Panc1 (cell line): ENCODE measurements around the gene KCNQ1. TPM values are rescaled to one million over a fixed set of nuclear protein-coding genes. Genes with fewer than 3 reads are reported as not detected.

Experiments
- ATAC-seq: fragments of 200-7000 bp; cut with Tn5 transposase; 2 replicates; pipeline ENCODE4 v1.9.1; 2020; ENCODE audit warnings: mild to moderate bottlenecking, moderate library complexity
- BruUV-seq: library from RNA; stranded (reverse); fragments of 400-500 nt; replicated peaks from 2 replicates; lab custom pipeline; 2021; lab: Mats Ljungman, UMichigan
- CTCF ChIA-PET: fragments of 300-600 bp; sonication (Branson Sonifier 250); formaldehyde crosslinking; loops from one replicate; lab custom pipeline; 2022; ENCODE audit warnings: antibody characterized with exemption; lab: Charles Lee
- POLR2A ChIA-PET: fragments of 300-600 bp; sonication (Branson Sonifier 250); formaldehyde crosslinking; loops from one replicate; lab custom pipeline; 2022; ENCODE audit warnings: antibody characterized with exemption; lab: Charles Lee
- DNase-seq: peaks from one replicate; pipeline ENCODE4 v3.0.0-alpha.2; 2010; ENCODE audit warnings: low read depth, low spot score
- H3K27ac ChIP-seq: 2 replicates; pipeline ENCODE4 v1.5.1; 2011; ENCODE audit warnings: mild to moderate bottlenecking, low read length, inconsistent platforms
- H3K27me3 ChIP-seq: fragments of 200-500 bp; sonication (Bioruptor generic); 2 replicates; pipeline ENCODE4 v1.6.0; 2014; ENCODE audit warnings: low read length, inconsistent platforms; ENCODE audit not compliant: control insufficient read depth, insufficient read depth
- H3K36me3 ChIP-seq: fragments of 200-500 bp; sonication (Bioruptor generic); 2 replicates; pipeline ENCODE4 v1.5.1; 2014; ENCODE audit warnings: inconsistent platforms, mild to moderate bottlenecking, low read length, moderate library complexity; ENCODE audit not compliant: control insufficient read depth, insufficient read depth
- H3K4me1 ChIP-seq: 2 replicates; pipeline ENCODE4 v1.5.1; 2011; ENCODE audit warnings: inconsistent platforms, mild to moderate bottlenecking, low read length, moderate library complexity; ENCODE audit not compliant: control insufficient read depth, insufficient read depth
- H3K4me3 ChIP-seq, 2 experiments: 2 replicates each; pipeline ENCODE4 v1.5.1; 2011 to 2012; ENCODE audit warnings: low read depth in 2 of 2, low read length in 2 of 2, mild to moderate bottlenecking in 2 of 2, inconsistent platforms in 1 of 2, moderate library complexity in 1 of 2
- H3K9me3 ChIP-seq: fragments of 200-500 bp; sonication (Bioruptor generic); 2 replicates; pipeline ENCODE4 v1.5.1; 2014; ENCODE audit warnings: low read depth, mild to moderate bottlenecking, inconsistent platforms, low read length, moderate library complexity; ENCODE audit not compliant: control insufficient read depth, insufficient read depth
- CTCF ChIP-seq: fragments of 450-650 bp; IDR thresholded peaks from 2 replicates; pipeline ENCODE4 v1.5.1; 2017; ENCODE audit warnings: mild to moderate bottlenecking
- REST ChIP-seq, 2 experiments: IDR thresholded peaks; 2 replicates each; pipeline ENCODE4 v1.6.1; 2011 to 2012; ENCODE audit warnings: low read depth in 2 of 2, control low read depth in 1 of 2, low read length in 1 of 2, mild to moderate bottlenecking in 1 of 2, moderate library complexity in 1 of 2; ENCODE audit not compliant: insufficient read depth in 1 of 2
- SIN3A ChIP-seq: IDR thresholded peaks from 2 replicates; pipeline ENCODE4 v1.6.1; 2012; ENCODE audit warnings: low read depth, mild to moderate bottlenecking, low read length, moderate library complexity, borderline replicate concordance; ENCODE audit not compliant: insufficient read depth
- TCF7L2 ChIP-seq: IDR thresholded peaks from 2 replicates; pipeline ENCODE4 v1.6.1; 2011; ENCODE audit warnings: mild to moderate bottlenecking, low read depth, low read length, inconsistent platforms
- in situ Hi-C: cut with HindIII; loops from 2 replicates; pipeline ENCODE4 v1.10.0; 2016; ENCODE audit warnings: low sequenced_read_pairs, low pct_unique_long_range_greater_than_20kb
- intact Hi-C: fragments of 100-400 bp; cut with micrococcal nuclease; formaldehyde crosslinking; loops from one replicate; pipeline ENCODE4 v1.10.0; 2022; ENCODE audit not compliant: unreplicated experiment
- total RNA-seq: library from RNA; stranded (reverse); gene quantifications from one replicate; pipeline ENCODE4 v1.2.1, GENCODE V29; 2021; ENCODE audit not compliant: unreplicated experiment

Gene KCNQ1
- total RNA-seq, 1 experiment from 2014 or later: 1.0 TPM

GRCh38 chr11:2771758-2772466 lies 327.1 kb downstream of the KCNQ1 start:
- no peak for DNase-seq
- Histone ChIP-seq H3K4me1 (peaks cover 1% of the 10 kb centered on the region), H3K9me3 (no peaks in the 10 kb centered on the region), H3K27ac (no peak overlapping the region), H3K4me3 (no peak overlapping the region), H3K36me3 (no peaks in the 10 kb centered on the region), H3K27me3 (no peaks in the 10 kb centered on the region)
- ChIA-PET CTCF (no interaction called here), POLR2A (no interaction called here)
- no TSS peak for BruUV-seq
- intact Hi-C loops (no loop called here), in situ Hi-C loops (no loop called here)
- TF ChIP-seq REST (IDR thresholded peaks at IDR 0.05; ENCODE audit: insufficient read depth in 1 of 2, low read depth in 2 of 2, low read length in 1 of 2) (no peak), CTCF (no peak)
- ATAC-seq: no peak

GRCh38 chr11:2772544-2773031 lies 327.8 kb downstream of the KCNQ1 start:
- in situ Hi-C loops: no loop called here
- Histone ChIP-seq H3K27ac (no peak overlapping the region), H3K4me3 (no peak overlapping the region), H3K36me3 (no peaks in the 10 kb centered on the region), H3K27me3 (no peaks in the 10 kb centered on the region), H3K9me3 (no peaks in the 10 kb centered on the region), H3K4me1 (peaks cover 8% of the 10 kb centered on the region)
- DNase-seq (no peak), ATAC-seq (no peak)
- TF ChIP-seq SIN3A (no peak), REST (IDR thresholded peaks at IDR 0.05; ENCODE audit: insufficient read depth in 1 of 2, low read depth in 2 of 2, low read length in 1 of 2) (no peak), TCF7L2 (no peak), CTCF (no peak)
- intact Hi-C loops: no loop called here
- ChIA-PET CTCF (no interaction called here), POLR2A (no interaction called here)
- no TSS peak for BruUV-seq
